Body of pancreas (tissue), 4 donors: ENCODE results near the gene L1CAM.

Experiments used
- CTCF ChIP-seq, 7 experiments: fragments of 450-650 bp in 4 of 7; fragments of 200-600 bp in 3 of 7; sonication (generic) in 3 of 7; IDR thresholded peaks; one replicate each; pipeline ENCODE4 v1.5.1; 2016 to 2019; ENCODE audit warnings: antibody characterized with exemption in 7 of 7
- POLR2A ChIP-seq, 3 donors: fragments of 450-650 bp; IDR thresholded peaks; one replicate each; pipeline ENCODE4 v1.6.1; 2016; ENCODE audit warnings: antibody characterized with exemption in 3 of 3, mild to moderate bottlenecking in 2 of 3

GRCh38 chrX:153874085-153874365 lies 11.9 kb downstream of the L1CAM start:
- TF ChIP-seq CTCF (IDR thresholded peaks at IDR 0.05) (no peak), POLR2A (IDR thresholded peaks at IDR 0.05) (no peak)
